Measurements from ENCODE around the gene ADCYAP1R1. TPM values are rescaled to one million over a fixed set of nuclear protein-coding genes. Genes with fewer than 3 reads are reported as not detected.

The ADCYAP1R1 gene
- total and polyA plus RNA-seq, 8 donors: 0.87 to 2.4 (median 1.4) TPM

DNA sequence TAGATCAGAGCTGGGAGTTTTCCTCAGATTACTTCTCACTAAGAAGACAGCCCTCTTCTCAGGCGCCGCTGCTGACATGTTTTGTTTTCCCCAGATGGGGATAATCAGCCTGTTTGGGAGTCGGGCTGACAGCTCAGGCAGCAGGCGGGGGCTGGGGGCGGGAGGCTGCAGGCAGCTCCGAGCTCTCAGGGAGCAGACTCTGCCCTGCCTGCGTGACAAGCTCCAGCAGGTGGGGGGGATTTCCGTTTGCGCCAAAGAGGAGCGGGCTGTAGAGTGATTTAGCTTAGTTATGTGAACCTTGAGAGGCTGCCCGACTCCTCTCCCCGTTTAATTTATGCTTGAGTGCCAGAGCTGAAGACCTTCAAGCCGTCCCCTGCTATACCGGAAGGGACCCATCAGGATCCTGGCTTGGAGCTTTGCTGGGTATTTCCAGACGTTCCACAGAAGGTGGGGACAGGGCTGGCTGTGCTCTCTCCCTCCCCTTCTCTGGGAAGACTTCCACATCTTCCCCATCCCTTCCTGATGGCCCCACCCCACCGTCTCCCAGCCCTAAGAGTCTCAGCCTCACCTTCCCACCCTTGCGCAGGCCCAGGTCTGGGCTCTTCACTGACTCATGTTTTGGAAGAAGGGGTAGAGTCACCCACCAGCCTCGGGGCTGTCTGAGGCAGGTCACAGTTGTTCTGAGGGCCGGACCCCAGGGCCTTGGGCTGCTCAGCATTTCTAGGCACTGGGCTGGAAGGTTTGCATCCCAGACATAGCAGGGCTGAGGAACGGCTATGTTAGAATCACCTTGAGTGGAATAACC lies 24.7 kb upstream of the ADCYAP1R1 start:
- no peaks in the 10 kb centered on the region for H3K9me3 ChIP-seq
- DNase-seq (peak in 2 of 4 donors; percentile 44 to 72), ATAC-seq (peak; percentile 41)
- no peaks in the 10 kb centered on the region for H3K36me3 ChIP-seq
- intact Hi-C loops (cut with DNase I): no loop called here
- no peaks in the 10 kb centered on the region for H3K4me1 ChIP-seq
- H3K27ac ChIP-seq: no peak overlapping the region
- no peak overlapping the region for H3K4me3 ChIP-seq
- no peaks in the 10 kb centered on the region for H3K27me3 ChIP-seq
- TF ChIP-seq, protein P1, sequence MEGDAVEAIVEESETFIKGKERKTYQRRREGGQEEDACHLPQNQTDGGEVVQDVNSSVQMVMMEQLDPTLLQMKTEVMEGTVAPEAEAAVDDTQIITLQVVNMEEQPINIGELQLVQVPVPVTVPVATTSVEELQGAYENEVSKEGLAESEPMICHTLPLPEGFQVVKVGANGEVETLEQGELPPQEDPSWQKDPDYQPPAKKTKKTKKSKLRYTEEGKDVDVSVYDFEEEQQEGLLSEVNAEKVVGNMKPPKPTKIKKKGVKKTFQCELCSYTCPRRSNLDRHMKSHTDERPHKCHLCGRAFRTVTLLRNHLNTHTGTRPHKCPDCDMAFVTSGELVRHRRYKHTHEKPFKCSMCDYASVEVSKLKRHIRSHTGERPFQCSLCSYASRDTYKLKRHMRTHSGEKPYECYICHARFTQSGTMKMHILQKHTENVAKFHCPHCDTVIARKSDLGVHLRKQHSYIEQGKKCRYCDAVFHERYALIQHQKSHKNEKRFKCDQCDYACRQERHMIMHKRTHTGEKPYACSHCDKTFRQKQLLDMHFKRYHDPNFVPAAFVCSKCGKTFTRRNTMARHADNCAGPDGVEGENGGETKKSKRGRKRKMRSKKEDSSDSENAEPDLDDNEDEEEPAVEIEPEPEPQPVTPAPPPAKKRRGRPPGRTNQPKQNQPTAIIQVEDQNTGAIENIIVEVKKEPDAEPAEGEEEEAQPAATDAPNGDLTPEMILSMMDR (IDR thresholded peaks at IDR 0.05): no peak

DNA sequence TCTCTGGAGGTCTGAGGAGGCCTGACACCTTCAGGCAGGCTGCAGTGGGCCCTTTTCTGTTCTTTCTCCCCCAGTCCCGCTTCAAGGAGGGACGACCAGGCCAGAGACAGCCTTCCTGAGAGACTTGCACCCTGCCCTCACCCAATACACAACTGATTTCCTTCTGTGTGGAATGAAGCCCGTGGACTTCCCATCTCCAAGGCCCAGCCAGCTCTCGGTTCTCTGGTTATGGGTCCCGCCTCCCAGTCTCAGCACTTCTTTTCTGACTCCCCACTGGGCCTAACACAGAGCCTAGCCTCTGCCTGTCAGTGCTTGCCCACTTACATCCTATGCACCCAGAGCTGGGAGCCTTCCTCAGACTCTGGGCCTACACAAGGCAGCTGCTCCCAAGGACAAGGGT lies 24.1 kb upstream of the ADCYAP1R1 start:
- DNase-seq (no peak), ATAC-seq (no peak)
- H3K27me3 ChIP-seq: no peaks in the 10 kb centered on the region
- intact Hi-C loops (cut with DNase I): no loop called here
- H3K27ac ChIP-seq: no peak overlapping the region
- no peak overlapping the region for H3K4me3 ChIP-seq
- TF ChIP-seq, protein P1 (IDR thresholded peaks at IDR 0.05): no peak
- H3K36me3 ChIP-seq: no peaks in the 10 kb centered on the region
- H3K4me1 ChIP-seq: no peaks in the 10 kb centered on the region
- no peaks in the 10 kb centered on the region for H3K9me3 ChIP-seq

DNA sequence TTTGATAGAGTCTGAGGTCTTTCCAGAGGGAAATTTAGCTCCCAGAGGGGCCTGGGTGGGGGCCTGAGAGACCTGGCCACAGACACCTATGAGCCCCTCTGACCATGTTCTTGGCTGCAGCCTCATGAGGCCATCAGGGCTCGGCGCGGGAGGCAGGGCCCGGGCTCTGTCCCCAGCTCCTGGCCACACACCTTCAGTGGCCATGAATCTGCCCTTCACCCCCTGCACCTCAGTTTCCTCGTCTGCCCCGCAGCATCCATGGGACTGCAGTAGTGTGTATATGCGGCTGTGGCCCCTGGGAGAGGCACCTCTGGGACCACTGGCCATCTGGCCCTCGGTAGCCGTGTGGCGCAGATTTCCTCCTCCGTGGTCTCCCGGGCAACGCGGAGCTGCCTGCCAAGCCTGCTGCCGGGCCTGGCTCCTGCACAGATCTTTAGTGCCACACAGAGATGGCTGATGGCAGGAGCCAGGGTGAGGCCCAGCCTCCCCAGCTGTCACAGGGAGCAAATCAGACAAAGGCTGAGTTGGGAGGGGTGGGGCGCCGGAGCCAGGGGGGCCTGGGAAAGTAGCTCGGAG lies 23.6 kb upstream of the ADCYAP1R1 start:
- Histone ChIP-seq H3K27me3 (no peaks in the 10 kb centered on the region), H3K4me1 (no peaks in the 10 kb centered on the region), H3K27ac (no peak overlapping the region), H3K4me3 (no peak overlapping the region), H3K9me3 (no peaks in the 10 kb centered on the region), H3K36me3 (no peaks in the 10 kb centered on the region)
- intact Hi-C loops (cut with DNase I): no loop called here
- no peak for DNase-seq
- TF ChIP-seq, protein P1 (IDR thresholded peaks at IDR 0.05): no peak
- no peak for ATAC-seq

DNA sequence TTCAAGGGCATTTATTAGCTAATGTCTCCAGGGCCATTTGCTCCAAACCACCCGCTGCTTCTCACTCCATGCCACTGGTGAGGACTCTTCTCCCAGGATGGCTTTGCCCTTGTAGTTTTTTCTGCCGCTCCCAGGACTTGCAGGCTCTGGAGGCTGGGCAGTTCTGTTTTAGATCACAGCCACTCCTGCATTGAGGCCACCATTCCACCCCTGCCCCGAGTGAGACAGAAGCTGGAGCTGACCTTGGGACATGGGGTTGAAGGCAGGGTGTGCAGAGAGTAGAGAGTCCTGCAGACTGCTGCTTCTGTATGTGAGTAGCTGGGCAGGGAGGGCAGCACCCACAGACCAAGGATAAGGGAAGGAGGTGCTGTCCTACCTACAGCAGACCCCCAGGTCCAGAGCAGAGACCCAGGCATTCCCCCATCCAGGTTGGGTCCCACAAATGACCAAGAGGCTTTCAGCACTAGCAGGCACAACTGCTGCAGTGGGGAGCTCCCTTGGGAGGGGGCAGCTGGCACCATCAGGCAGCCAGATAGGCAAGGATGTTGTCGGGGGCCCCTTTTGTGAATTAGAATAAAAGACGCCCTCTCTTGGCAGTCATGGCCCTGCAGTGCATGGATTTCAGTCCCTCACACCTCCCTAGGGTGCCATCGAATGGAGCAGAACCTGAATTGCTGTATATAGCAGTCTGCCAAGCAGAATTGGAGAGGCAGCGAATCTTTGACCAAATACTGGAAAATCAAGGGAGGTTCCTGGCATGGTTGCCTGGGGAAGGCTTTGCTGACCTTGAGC lies 22.7 kb upstream of the ADCYAP1R1 start:
- no peak for DNase-seq

More for the DNA sequence above, 22.7 kb upstream of the ADCYAP1R1 start:
- Histone ChIP-seq H3K27me3 (no peaks in the 10 kb centered on the region), H3K4me1 (no peaks in the 10 kb centered on the region), H3K36me3 (no peaks in the 10 kb centered on the region), H3K9me3 (no peaks in the 10 kb centered on the region), H3K27ac (no peak overlapping the region), H3K4me3 (no peak overlapping the region)
- intact Hi-C loops (cut with DNase I): no loop called here
- no peak for ATAC-seq
- TF ChIP-seq, protein P1 (IDR thresholded peaks at IDR 0.05): no peak
